BJ (cell line): Measurements from ENCODE around the gene UNC79. TPM values are rescaled to one million over a fixed set of nuclear protein-coding genes. Genes with fewer than 3 reads are reported as not detected.

Experiments used
- CTCF ChIA-PET: fragments of 350-600 bp; formaldehyde crosslinking; extraction: SDS; loops from one replicate; lab custom pipeline; 2021; ENCODE audit warnings: antibody characterized with exemption, inconsistent platforms; lab: Yijun Ruan, JAX
- POLR2A ChIA-PET: fragments of 300-600 bp; sonication (Branson Sonifier 250); formaldehyde crosslinking; extraction: SDS; loops from one replicate; lab custom pipeline; 2021; ENCODE audit warnings: antibody characterized with exemption; lab: Charles Lee
- DNase-seq: peaks from one replicate; pipeline ENCODE4 v3.0.0-alpha.2; 2011; ENCODE audit warnings: low read depth
- H3K27me3 ChIP-seq: 2 replicates; pipeline ENCODE4 v1.6.0; 2011; ENCODE audit warnings: low read length; ENCODE audit not compliant: control insufficient read depth, insufficient read depth
- H3K36me3 ChIP-seq: 2 replicates; pipeline ENCODE4 v1.5.1; 2011; ENCODE audit warnings: low read length; ENCODE audit not compliant: control insufficient read depth, insufficient read depth
- H3K4me3 ChIP-seq: 2 replicates; pipeline ENCODE4 v1.5.1; 2011; ENCODE audit warnings: low read depth, mild to moderate bottlenecking, control low read depth, low read length
- CTCF ChIP-seq: IDR thresholded peaks from 2 replicates; pipeline ENCODE4 v1.5.1; 2011; ENCODE audit warnings: low read depth, mild to moderate bottlenecking, control low read depth, inconsistent platforms, low read length, moderate library complexity; ENCODE audit not compliant: insufficient read depth
- polyA plus RNA-seq: library from polyadenylated mRNA; depleted of rRNA; stranded (reverse); fragments of >200 nt; gene quantifications from 2 replicates; pipeline ENCODE4 v1.2.3, GENCODE V29; 2011

The UNC79 gene
- polyA plus RNA-seq, 1 experiment: 0.04 TPM

GRCh38 chr14:93535537-93535936, 104.8 kb downstream of the UNC79 start:
- ChIA-PET CTCF (no interaction called here), POLR2A (no interaction called here)
- no peak for TF ChIP-seq CTCF
- H3K36me3 ChIP-seq: no peaks in the 10 kb centered on the region
- H3K27me3 ChIP-seq: no peaks in the 10 kb centered on the region
- H3K4me3 ChIP-seq: no peak overlapping the region
- DNase-seq: no peak

- CTCF ChIA-PET: interaction anchor here (0.7 kb wide), 1 partner anchor 36 kb away, joined by 3 read pairs; no protein-coding TSS in a partner anchor
- no peak for DNase-seq
- H3K4me3 ChIP-seq: no peak overlapping the region
- H3K27me3 ChIP-seq: no peaks in the 10 kb centered on the region
- POLR2A ChIA-PET: no interaction called here
- no peak for TF ChIP-seq CTCF
- H3K36me3 ChIP-seq: no peaks in the 10 kb centered on the region
Measured at GRCh38 chr14:93536945-93537344, 106.2 kb downstream of the UNC79 start.

- no peaks in the 10 kb centered on the region for H3K27me3 ChIP-seq
- CTCF ChIA-PET: no interaction called here
- POLR2A ChIA-PET: no interaction called here
- H3K36me3 ChIP-seq: no peaks in the 10 kb centered on the region
- H3K4me3 ChIP-seq: no peak overlapping the region
- no peak for DNase-seq
- no peak for TF ChIP-seq CTCF
Measured at GRCh38 chr14:93537951-93538350, 107.2 kb downstream of the UNC79 start.

- TF ChIP-seq CTCF: no peak
- ChIA-PET POLR2A (interaction anchor here (0.6 kb wide), 1 partner anchor 585 kb away, joined by 5 read pairs; no protein-coding TSS in a partner anchor), CTCF (no interaction called here)
- H3K27me3 ChIP-seq: no peaks in the 10 kb centered on the region
- DNase-seq: no peak
- no peak overlapping the region for H3K4me3 ChIP-seq
- no peaks in the 10 kb centered on the region for H3K36me3 ChIP-seq
Measured at GRCh38 chr14:93538413-93538812, 107.7 kb downstream of the UNC79 start.

- CTCF ChIA-PET: interaction anchor here (1.1 kb wide), 1 partner anchor 10 kb away, joined by 3 read pairs; no protein-coding TSS in a partner anchor
Measured at GRCh38 chr14:93540235-93540634, 109.5 kb downstream of the UNC79 start.

More at GRCh38 chr14:93540235-93540634, 109.5 kb downstream of the UNC79 start:
- Histone ChIP-seq H3K36me3 (no peaks in the 10 kb centered on the region), H3K27me3 (no peaks in the 10 kb centered on the region), H3K4me3 (no peak overlapping the region)
- no peak for DNase-seq
- POLR2A ChIA-PET: no interaction called here
- TF ChIP-seq CTCF: no peak
